Smooth muscle cell (in vitro differentiated cells): ENCODE measurements around the gene SOWAHA. TPM values are rescaled to one million over a fixed set of nuclear protein-coding genes. Genes with fewer than 3 reads are reported as not detected.

Experiments used
- DNase-seq: peaks from one replicate; lab custom pipeline; 2025; ENCODE audit not compliant: unreplicated experiment; lab: John Stamatoyannopoulos, UW
- H2AFZ ChIP-seq: fragments of 200-600 bp; sonication (generic); 2 replicates; pipeline ENCODE4 v1.6.0; 2016; ENCODE audit warnings: antibody characterized with exemption, low read depth, mild to moderate bottlenecking
- H3F3A ChIP-seq: fragments of 200-600 bp; sonication (generic); 2 replicates; pipeline ENCODE4 v1.6.0; 2017; ENCODE audit warnings: antibody characterized with exemption, low read depth
- H3K27ac ChIP-seq: fragments of 200-600 bp; sonication (generic); 2 replicates; pipeline ENCODE4 v1.5.1; 2016; ENCODE audit warnings: low read depth, mild to moderate bottlenecking
- H3K27me3 ChIP-seq: fragments of 200-600 bp; sonication (generic); 2 replicates; pipeline ENCODE4 v1.6.1; 2016; ENCODE audit warnings: low read depth, mild to moderate bottlenecking
- H3K36me3 ChIP-seq: fragments of 200-600 bp; sonication (generic); 2 replicates; pipeline ENCODE4 v1.5.1; 2016; ENCODE audit warnings: low read depth
- H3K4me1 ChIP-seq: fragments of 200-600 bp; sonication (generic); 2 replicates; pipeline ENCODE4 v1.5.1; 2016; ENCODE audit warnings: low read depth
- H3K4me2 ChIP-seq: fragments of 200-600 bp; sonication (generic); 2 replicates; pipeline ENCODE4 v1.6.0; 2016; ENCODE audit warnings: mild to moderate bottlenecking
- H3K4me3 ChIP-seq: fragments of 200-600 bp; sonication (generic); 2 replicates; pipeline ENCODE4 v1.5.1; 2016; ENCODE audit warnings: mild to moderate bottlenecking
- H3K79me2 ChIP-seq: fragments of 200-600 bp; sonication (generic); 2 replicates; pipeline ENCODE4 v1.6.0; 2016; ENCODE audit warnings: low read depth, mild to moderate bottlenecking
- H3K9ac ChIP-seq: fragments of 200-600 bp; sonication (generic); 2 replicates; pipeline ENCODE4 v1.6.0; 2016; ENCODE audit warnings: low read depth
- H3K9me3 ChIP-seq: fragments of 200-600 bp; sonication (generic); replicated peaks from 2 replicates; pipeline ENCODE4 v1.5.1; 2016; ENCODE audit warnings: low read depth
- H4K20me1 ChIP-seq: fragments of 200-600 bp; sonication (generic); 2 replicates; pipeline ENCODE4 v1.6.0; 2016; ENCODE audit warnings: low read depth
- CTCF ChIP-seq: fragments of 200-600 bp; sonication (generic); IDR thresholded peaks from 2 replicates; pipeline ENCODE4 v1.5.1; 2017; ENCODE audit warnings: borderline replicate concordance, mild to moderate bottlenecking, antibody characterized with exemption; ENCODE audit not compliant: insufficient read depth, poor library complexity, severe bottlenecking
- WGBS: methylation state at CpG from one replicate; pipeline ENCODE4 v1.1.7; 2016; ENCODE audit warnings: low lambda C conversion rate; 5-methylcytosine and 5-hydroxymethylcytosine counted together
- polyA plus RNA-seq: library from polyadenylated mRNA; unstranded; fragments of >200 nt; fragmentation: Nextera tagmentation; extraction: Ambion mirVana; gene quantifications from 2 replicates; pipeline ENCODE4 v1.2.1, GENCODE V29; 2016
- total RNA-seq: library from RNA; depleted of rRNA; stranded (reverse); fragments of >200 nt; gene quantifications from 2 replicates; pipeline ENCODE4 v1.2.3, GENCODE V29; 2014

Gene SOWAHA
- total and polyA plus RNA-seq, 2 experiments from 2014 or later = 0.43 to 1.5 TPM

- Histone ChIP-seq H3K4me2 (no peak overlapping the region), H3K27me3 (peaks cover 21% of the 10 kb centered on the region), H3K4me3 (no peak overlapping the region), H3F3A (no peaks in the 10 kb centered on the region), H3K36me3 (no peaks in the 10 kb centered on the region), H2AFZ (no peak overlapping the region), H3K9ac (no peak overlapping the region), H3K4me1 (no peaks in the 10 kb centered on the region), H3K9me3 (no peaks in the 10 kb centered on the region), H4K20me1 (no peaks in the 10 kb centered on the region), H3K27ac (no peak overlapping the region), H3K79me2 (no peaks in the 10 kb centered on the region)
- no peak for DNase-seq
- WGBS = 86% methylated on average over 3 of the region's 3 CpGs
- no peak for TF ChIP-seq CTCF
These were observed 42.9 kb downstream of the SOWAHA start for GRCh38 chr5:132856011-132856410.

DNA sequence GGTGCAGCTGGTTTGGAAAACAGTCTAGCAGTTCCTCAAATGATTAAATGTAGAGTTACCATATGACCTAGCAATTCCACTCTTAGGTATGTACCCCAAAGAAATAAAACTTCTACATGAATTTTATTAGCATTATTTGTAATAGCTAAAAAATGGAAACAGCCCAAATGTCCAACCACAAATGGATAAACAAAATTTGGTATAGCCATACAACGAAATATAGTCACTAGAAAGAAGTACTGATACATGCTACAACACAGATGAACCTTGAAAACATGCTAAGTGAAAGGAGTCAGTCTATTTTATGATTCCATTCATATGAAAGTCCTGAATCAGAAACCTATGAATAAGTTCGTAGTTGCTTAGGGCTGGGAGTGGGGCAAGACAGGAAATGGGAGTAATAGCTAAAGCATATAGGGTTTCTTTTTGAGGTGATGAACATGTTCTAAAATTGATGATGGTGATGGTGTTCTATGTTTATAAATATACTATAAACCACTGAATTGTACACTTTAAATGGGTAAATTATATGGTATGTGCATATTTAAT lies 46.9 kb downstream of the SOWAHA start:
- H3K4me2 ChIP-seq = no peak overlapping the region
- no peak overlapping the region for H3K9ac ChIP-seq
- no peak overlapping the region for H3K4me3 ChIP-seq
- H3K79me2 ChIP-seq = no peaks in the 10 kb centered on the region
- 83% methylated on average over 2 of the region's 2 CpGs for WGBS
- no peaks in the 10 kb centered on the region for H3F3A ChIP-seq
- H3K4me1 ChIP-seq = no peaks in the 10 kb centered on the region
- H2AFZ ChIP-seq = no peak overlapping the region
- no peaks in the 10 kb centered on the region for H3K36me3 ChIP-seq
- DNase-seq = no peak
- H3K9me3 ChIP-seq = no peaks in the 10 kb centered on the region
- H4K20me1 ChIP-seq = no peaks in the 10 kb centered on the region
- H3K27ac ChIP-seq = no peak overlapping the region
- H3K27me3 ChIP-seq = peaks cover 25% of the 10 kb centered on the region
- no peak for TF ChIP-seq CTCF

- H3K27ac ChIP-seq = no peak overlapping the region
These were observed 47.6 kb downstream of the SOWAHA start for GRCh38 chr5:132860742-132861141.

More at GRCh38 chr5:132860742-132861141, 47.6 kb downstream of the SOWAHA start:
- DNase-seq = no peak
- 74% methylated on average over 5 of the region's 5 CpGs for WGBS
- Histone ChIP-seq H3K27me3 (peaks cover 25% of the 10 kb centered on the region), H2AFZ (no peak overlapping the region), H3F3A (no peaks in the 10 kb centered on the region), H3K79me2 (no peaks in the 10 kb centered on the region), H3K36me3 (no peaks in the 10 kb centered on the region), H3K9ac (no peak overlapping the region), H3K4me3 (no peak overlapping the region), H3K4me2 (no peak overlapping the region), H4K20me1 (no peaks in the 10 kb centered on the region), H3K4me1 (peaks cover 3% of the 10 kb centered on the region), H3K9me3 (no peaks in the 10 kb centered on the region)
- no peak for TF ChIP-seq CTCF
